NK-92 (cell line): Measurements from ENCODE around the gene ZNRF4.

Source experiments
- DNase-seq: peaks from one replicate; lab custom pipeline; 2025; ENCODE audit not compliant: unreplicated experiment; lab: John Stamatoyannopoulos, UW

ZNRF4 gene

GRCh38 chr19:5501907-5502306 lies 46.7 kb downstream of the ZNRF4 start:
- no peak for DNase-seq

GRCh38 chr19:5503598-5503997 lies 48.4 kb downstream of the ZNRF4 start:
- DNase-seq = no peak

- no peak for DNase-seq
Observed at GRCh38 chr19:5504114-5504513, 48.9 kb downstream of the ZNRF4 start.
